ENCODE data around the gene RPP25L. TPM values are rescaled to one million over a fixed set of nuclear protein-coding genes. Genes with fewer than 3 reads are reported as not detected.

RPP25L gene
- total and polyA plus RNA-seq, 2 of the 4 experiments (the other 2 are of a cell fraction): 20.4 to 26.3 TPM

- H3K27me3 ChIP-seq (ENCODE audit: control insufficient read depth, insufficient read depth, low read length): no peaks in the 10 kb centered on the region
- no peak overlapping the region for H4K91ac ChIP-seq (ENCODE audit: insufficient read depth, low read depth, low read length)
- H2AK9ac ChIP-seq (replicated peaks; ENCODE audit: low read depth, low read length, poor library complexity): peak overlapping the region; percentile 81
- in situ Hi-C loops (cut with MboI; ENCODE audit: low sequenced_read_pairs): no loop called here
- H2BK20ac ChIP-seq (ENCODE audit: low read depth, low read length): no peak overlapping the region
- peak; percentile 26 for DNase-seq
- H3K36me3 ChIP-seq (ENCODE audit: control insufficient read depth, insufficient read depth, low read length): peaks cover 16% of the 10 kb centered on the region
- no peak overlapping the region for H3K18ac ChIP-seq (ENCODE audit: low read depth, low read length)
- BruUV-seq (replicated peaks): no TSS peak
- peaks cover 15 to 56% of the 10 kb centered on the region in 2 experiments for H3K79me1 ChIP-seq (ENCODE audit: low read depth in 1 of 2, low read length in 2 of 2)
- CTCF ChIA-PET: no interaction called here
- ATAC-seq (ENCODE audit: low read depth): no peak
- peaks cover 45% of the 10 kb centered on the region for H3K4me1 ChIP-seq (ENCODE audit: control insufficient read depth, insufficient read depth, low read length)
- H3K14ac ChIP-seq (replicated peaks; ENCODE audit: low read depth, low read length): no peak overlapping the region
- H4K20me1 ChIP-seq (ENCODE audit: insufficient read depth, low read length): no peaks in the 10 kb centered on the region
- no peak overlapping the region for H3K23ac ChIP-seq (ENCODE audit: low read depth, low read length)
- peak overlapping the region in 1 of 2 experiments; percentile 94; a peak in 1 of 4 replicates for H4K8ac ChIP-seq (ENCODE audit: low read depth in 2 of 2, low read length in 2 of 2)
- H3K9me3 ChIP-seq (ENCODE audit: control insufficient read depth, insufficient read depth, low read length): no peaks in the 10 kb centered on the region
- no peak overlapping the region for H3K9ac ChIP-seq (ENCODE audit: low read depth, low read length)
- no peak overlapping the region for H3K27ac ChIP-seq (ENCODE audit: insufficient read depth, low read length)
- H2AFZ ChIP-seq (replicated peaks; ENCODE audit: low read length, poor library complexity): no peak overlapping the region
- no peak overlapping the region for H3K56ac ChIP-seq (ENCODE audit: extremely low read depth, insufficient read depth, low read length)
- intact Hi-C loops (cut with micrococcal nuclease): no loop called here
- peaks cover 36% of the 10 kb centered on the region for H3K9me1 ChIP-seq (ENCODE audit: insufficient read depth, low read length)
- dilution Hi-C loops (cut with HindIII; ENCODE audit: low sequenced_read_pairs, unreplicated experiment): no loop called here
- no peak overlapping the region for H2BK15ac ChIP-seq (ENCODE audit: low read depth, low read length)
- peak overlapping the region; percentile 90; the same call in 1 of the 2 replicates for H3K4ac ChIP-seq (ENCODE audit: low read depth, low read length)
- POLR2A ChIA-PET (ENCODE audit: unreplicated experiment): no interaction called here
- no peak overlapping the region for H2BK5ac ChIP-seq (ENCODE audit: low read depth, low read length, poor library complexity, severe bottlenecking)
- TF ChIP-seq POLR2A (IDR thresholded peaks at IDR 0.05; ENCODE audit: low read depth, low read length) (no peak), RFX5 (IDR thresholded peaks at IDR 0.05; ENCODE audit: low read depth, low read length) (no peak), MAZ (IDR thresholded peaks at IDR 0.05; ENCODE audit: borderline replicate concordance, low read depth, low read length) (no peak), CTCF (conservative IDR thresholded peaks at IDR 0.05; ENCODE audit: low read depth, low read length) (no peak), ELK1 (IDR thresholded peaks at IDR 0.05; ENCODE audit: borderline replicate concordance, low read depth, low read length) (no peak), MXI1 (IDR thresholded peaks at IDR 0.05; ENCODE audit: borderline replicate concordance, low read depth, low read length) (no peak), CEBPB (IDR thresholded peaks at IDR 0.05; ENCODE audit: low read depth, low read length) (no peak), NFE2L2 (IDR thresholded peaks at IDR 0.05; ENCODE audit: low read depth, low read length) (no peak), USF2 (IDR thresholded peaks at IDR 0.05; ENCODE audit: low read depth, low read length) (no peak), SMC3 (IDR thresholded peaks at IDR 0.05; ENCODE audit: low read depth, low read length) (no peak), FOS (IDR thresholded peaks at IDR 0.05; ENCODE audit: low read depth, low read length) (no peak), RAD21 (IDR thresholded peaks at IDR 0.05; ENCODE audit: low read length) (no peak), MAFK (IDR thresholded peaks at IDR 0.05; ENCODE audit: low read depth, low read length) (no peak)
- H2AK5ac ChIP-seq (ENCODE audit: low read depth, low read length): no peak overlapping the region; the same call in 1 of the 2 replicates
- H2BK120ac ChIP-seq (ENCODE audit: low read depth, low read length): no peak overlapping the region
- no peak overlapping the region; the same call in 1 of the 2 replicates for H3K4me2 ChIP-seq (ENCODE audit: low read depth, low read length)
- no peak overlapping the region for H3K4me3 ChIP-seq (ENCODE audit: insufficient read depth, low read depth, low read length)
- no peak overlapping the region for H4K5ac ChIP-seq (ENCODE audit: low read depth, low read length)
- no CpG with 5 or more reads among the region's 5 CpGs for WGBS, 2 experiments (ENCODE audit: extremely low coverage in 2 of 2, insufficient read length in 1 of 2)
Observed at GRCh38 chr9:34650816-34651215, 38.9 kb upstream of the RPP25L start.

All from IMR-90 (cell line).